Vagina (tissue), 2 donors: ENCODE results near the gene PARP6.

Source experiments
- POLR2A ChIP-seq, 2 donors: fragments of 450-650 bp; IDR thresholded peaks; one replicate each; pipeline ENCODE4 v1.6.1; 2017; ENCODE audit warnings: antibody characterized with exemption in 2 of 2, mild to moderate bottlenecking in 2 of 2, moderate library complexity in 2 of 2
- POLR2AphosphoS5 ChIP-seq, 2 donors: sonication (generic); formaldehyde crosslinking; IDR thresholded peaks; one replicate each; pipeline ENCODE4 v1.9.0; 2017; ENCODE audit warnings: antibody characterized with exemption in 2 of 2, mild to moderate bottlenecking in 2 of 2, low read depth in 1 of 2; ENCODE audit not compliant: insufficient read depth in 1 of 2

DNA sequence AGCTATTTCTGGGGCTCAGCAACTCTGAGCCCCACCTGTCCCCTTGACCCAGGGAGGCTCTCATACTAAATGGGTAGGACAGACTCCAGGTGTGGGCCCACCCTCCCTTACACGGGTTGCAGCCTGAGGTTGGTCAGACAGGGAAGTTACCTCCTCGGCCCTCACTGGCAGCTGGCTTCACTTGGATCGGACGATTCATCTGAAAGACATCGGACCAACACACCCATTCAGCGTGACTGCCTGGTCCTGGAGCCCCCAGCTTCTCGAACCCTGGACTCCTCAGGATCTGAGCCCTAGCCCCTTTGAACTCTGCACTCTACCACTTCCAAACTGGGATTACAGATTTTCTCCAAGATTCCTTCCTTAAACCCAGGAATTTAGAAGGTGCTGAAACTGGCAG lies 32.2 kb upstream of the PARP6 start:
- TF ChIP-seq POLR2A (IDR thresholded peaks at IDR 0.05) (no peak), POLR2AphosphoS5 (IDR thresholded peaks at IDR 0.05; ENCODE audit: insufficient read depth in 1 of 2, low read depth in 1 of 2) (no peak)
